HCT116 (cell line): Measurements from ENCODE around the gene DPH5.

Source experiments
- CTCF ChIP-seq, 3 experiments: fragments of 200-600 bp in 1 of 3; sonication (generic) in 1 of 3; IDR thresholded peaks in 2 of 3; conservative IDR thresholded peaks in 1 of 3; 2 replicates each; pipeline ENCODE4 v1.5.1; 2012 to 2017; ENCODE audit warnings: low read depth in 2 of 3, low read length in 2 of 3, antibody characterized with exemption in 1 of 3, borderline replicate concordance in 1 of 3, control low read depth in 1 of 3, mild to moderate bottlenecking in 1 of 3, mixed read lengths in 1 of 3, mixed run types in 1 of 3, moderate library complexity in 1 of 3; ENCODE audit not compliant: insufficient read depth in 1 of 3
- EZH2 ChIP-seq: fragments of 200-600 bp; sonication (generic); IDR thresholded peaks from 2 replicates; pipeline ENCODE4 v1.6.1; 2017; ENCODE audit warnings: antibody characterized with exemption, mixed run types
- EZH2phosphoT487 ChIP-seq: fragments of 200-600 bp; IDR thresholded peaks from 2 replicates; pipeline ENCODE4 v1.6.1; 2018; ENCODE audit warnings: antibody characterized with exemption, borderline replicate concordance
- FOSL1 ChIP-seq: IDR thresholded peaks from 2 replicates; pipeline ENCODE4 v1.6.1; 2012; ENCODE audit warnings: low read depth
- JUND ChIP-seq: IDR thresholded peaks from 2 replicates; pipeline ENCODE4 v1.6.1; 2012
- POLR2A ChIP-seq: IDR thresholded peaks from 2 replicates; pipeline ENCODE4 v1.7.0; 2011; ENCODE audit warnings: borderline replicate concordance; ENCODE audit not compliant: insufficient read depth, insufficient read length; ENCODE audit errors: extremely low read depth
- POLR2AphosphoS5 ChIP-seq: IDR thresholded peaks from 2 replicates; pipeline ENCODE4 v1.6.1; 2011; ENCODE audit warnings: mild to moderate bottlenecking, low read depth, low read length, moderate library complexity
- YY1 ChIP-seq: IDR thresholded peaks from 2 replicates; pipeline ENCODE4 v1.6.1; 2011; ENCODE audit warnings: low read length, low read depth, moderate library complexity, mild to moderate bottlenecking; ENCODE audit not compliant: insufficient replicate concordance; ENCODE audit errors: extremely low read depth
- ZBTB33 ChIP-seq: IDR thresholded peaks from 2 replicates; pipeline ENCODE4 v1.6.1; 2011; ENCODE audit warnings: mild to moderate bottlenecking, low read length, moderate library complexity; ENCODE audit not compliant: insufficient replicate concordance; ENCODE audit errors: extremely low read depth

GRCh38 chr1:100976936-100977335, 48.6 kb downstream of the DPH5 start:
- TF ChIP-seq EZH2 (no peak), CTCF (IDR thresholded peaks at IDR 0.05 in 2 of 3, conservative IDR thresholded peaks at IDR 0.05 in 1 of 3; ENCODE audit: borderline replicate concordance in 1 of 3, insufficient read depth in 1 of 3, low read depth in 2 of 3, low read length in 2 of 3) (no peak), JUND (no peak), ZBTB33 (no peak), POLR2AphosphoS5 (no peak), FOSL1 (no peak), POLR2A (no peak), EZH2phosphoT487 (no peak), YY1 (no peak)
